ENCODE results near the gene MYLK3.
"Not testable (repeated sequence)": the region's sequence is repeated elsewhere in the genome, so short reads cannot be mapped to it uniquely, and the experiment has no call there.

Gene MYLK3

DNA sequence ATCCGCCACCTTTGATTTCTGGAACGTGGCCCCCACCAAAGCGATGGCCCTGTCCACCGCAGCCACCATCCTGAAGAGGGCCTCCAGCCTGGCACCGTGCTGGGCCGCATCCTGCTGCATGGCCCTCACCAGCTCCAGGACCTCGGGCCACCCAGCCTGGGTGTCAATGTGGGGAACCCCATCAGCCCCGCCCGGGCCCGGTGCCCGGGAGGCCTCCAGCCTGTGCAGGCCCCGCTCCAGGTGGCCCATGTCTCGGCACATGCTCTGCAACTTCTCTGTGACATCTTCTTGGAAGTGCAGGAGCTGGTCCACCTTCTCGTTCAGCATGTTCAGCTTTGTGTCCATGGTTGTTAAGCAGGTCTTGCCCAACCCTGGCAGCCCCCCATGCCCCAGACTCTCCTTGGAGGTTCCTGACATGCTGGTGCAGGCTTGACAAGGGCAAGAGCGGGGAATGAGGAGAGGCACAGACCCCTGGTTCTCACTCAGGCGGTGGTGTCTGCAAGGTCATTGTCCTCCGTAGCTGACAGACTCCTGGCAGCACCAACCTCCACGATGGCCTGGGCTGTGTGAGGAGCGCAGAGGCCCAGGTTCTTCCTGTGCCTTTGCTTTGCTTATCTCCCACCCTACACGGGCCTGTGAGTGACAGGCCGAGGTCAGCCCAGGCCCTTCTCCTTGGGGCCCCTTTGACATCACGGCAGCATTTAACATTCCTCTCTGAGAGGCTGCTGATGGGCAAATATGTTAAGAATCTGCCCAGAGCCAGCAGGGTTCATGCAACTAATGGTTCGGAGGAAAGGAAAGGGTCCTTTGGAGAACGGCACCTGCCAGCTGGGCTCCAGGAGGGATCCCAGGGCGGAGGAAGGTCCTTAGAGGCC is at the start of gene MYLK3:
TSS of gene MYLK3 (minus strand) at position 568 of the 875 bp plus-strand sequence. CDS start at position 417, 151 bp downstream.
- DNase-seq (ENCODE audit: low read depth): peak; percentile 42

DNA sequence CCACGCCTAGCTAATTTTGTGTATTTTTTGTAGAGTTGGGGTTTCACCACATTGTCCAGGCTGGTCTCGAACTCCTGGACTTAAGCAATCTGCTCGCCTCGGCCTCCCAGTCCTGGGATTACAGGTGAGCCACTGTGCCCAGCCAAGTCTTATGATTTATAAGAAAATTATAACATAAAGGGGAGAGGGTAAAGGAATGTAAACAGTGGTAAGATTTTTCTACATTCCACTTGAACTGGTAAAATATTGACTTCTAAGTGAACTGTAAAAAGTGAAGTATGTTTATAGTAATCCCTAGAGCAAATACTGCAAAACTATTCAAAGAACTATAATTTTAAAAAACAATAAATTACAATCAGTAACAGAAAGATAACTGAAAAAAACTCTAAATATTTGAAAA is 49.4 kb upstream of the MYLK3 start:
- DNase-seq (ENCODE audit: low read depth): no peak

GRCh38 chr16:46796764-46797269 is 48.7 kb upstream of the MYLK3 start:
- DNase-seq (ENCODE audit: low read depth): no peak

GRCh38 chr16:46793841-46794240 is 45.7 kb upstream of the MYLK3 start:
- no peak for DNase-seq (ENCODE audit: low read depth)

- DNase-seq (ENCODE audit: low read depth): no peak
Measured at GRCh38 chr16:46790599-46791270, 42.6 kb upstream of the MYLK3 start.

DNA sequence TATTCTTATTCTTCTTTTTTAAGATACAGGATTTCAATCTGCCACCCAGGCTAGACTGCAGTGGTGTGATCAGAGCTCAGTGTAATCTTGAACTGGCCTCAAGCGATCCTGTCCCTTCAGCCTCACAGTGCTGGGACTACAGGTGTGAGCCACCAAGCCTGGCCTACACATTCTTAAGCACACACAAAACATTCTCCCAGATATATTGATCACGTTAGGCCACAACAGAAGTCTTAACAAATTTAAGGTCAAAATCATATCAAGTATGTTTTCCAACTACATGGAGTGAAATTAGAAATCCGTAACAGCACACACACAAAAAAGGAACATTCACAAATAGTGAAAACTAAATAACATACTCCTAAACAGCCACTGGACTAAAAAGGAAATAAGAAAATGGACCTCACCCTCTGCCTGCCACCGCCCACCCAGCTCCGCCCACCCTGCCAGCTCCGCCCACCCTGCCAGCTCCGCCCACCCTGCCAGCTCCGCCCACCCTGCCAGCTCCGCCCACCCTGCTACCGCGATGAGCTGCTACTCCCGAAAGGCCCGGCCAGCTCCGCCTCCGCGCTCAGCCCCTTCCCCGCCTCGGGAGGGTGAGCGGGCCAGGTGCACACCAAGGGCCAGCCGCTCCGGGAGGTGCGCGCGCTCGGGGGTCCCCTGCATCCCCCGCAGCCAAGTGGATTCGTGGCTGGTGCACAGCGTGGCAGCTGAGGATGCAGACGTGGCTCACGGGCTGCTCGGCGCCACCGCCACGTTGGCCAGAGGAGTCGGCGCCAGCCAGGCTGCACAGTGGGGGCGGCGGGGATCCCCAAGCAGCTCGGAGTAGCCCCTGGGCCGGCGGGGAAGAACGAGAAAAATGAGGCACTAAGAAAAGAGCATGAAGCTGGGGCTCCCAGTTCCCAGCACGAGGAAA is 41.6 kb upstream of the MYLK3 start:
- DNase-seq (ENCODE audit: low read depth): peak; percentile 66

- no peak for DNase-seq (ENCODE audit: low read depth)
Measured at GRCh38 chr16:46788891-46789474, 40.8 kb upstream of the MYLK3 start.

GRCh38 chr16:46787909-46788308 is 39.8 kb upstream of the MYLK3 start:
- no peak for DNase-seq (ENCODE audit: low read depth)

DNA sequence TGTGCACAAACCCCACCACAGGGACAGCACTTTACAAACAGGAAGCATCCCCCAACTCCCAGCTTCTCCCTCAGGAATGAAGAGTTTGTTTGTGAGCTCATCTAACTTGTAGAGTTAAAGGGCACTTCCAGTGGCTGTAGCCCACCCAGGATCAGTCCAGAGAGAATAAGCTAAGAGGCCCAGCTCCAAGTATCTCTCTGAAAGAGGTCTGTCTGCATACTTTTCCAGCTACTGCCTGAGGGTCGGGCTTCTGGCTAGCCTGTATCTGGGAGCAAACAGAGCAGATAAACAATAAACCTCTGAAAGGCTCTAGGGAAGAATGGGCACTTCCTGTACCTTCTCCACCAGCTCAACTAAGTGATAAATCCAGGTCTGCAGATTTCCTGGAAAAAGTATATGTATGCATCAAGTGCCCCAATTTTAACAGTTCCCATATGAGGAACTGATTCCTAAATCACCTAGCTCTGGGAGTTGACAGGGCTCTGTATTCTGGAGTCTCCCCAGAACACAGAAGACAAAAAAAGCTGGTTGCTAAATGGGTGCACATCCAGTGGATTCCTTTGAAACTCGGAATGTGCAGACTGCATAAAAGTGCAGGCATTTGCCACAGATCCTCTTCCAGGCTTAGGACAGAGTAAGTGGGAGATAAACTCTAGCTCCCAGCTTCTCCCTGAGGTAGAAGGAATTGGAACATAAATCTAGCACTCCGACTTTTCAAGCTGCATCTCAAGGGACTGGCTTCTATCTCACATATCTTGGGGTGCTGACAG is 37.1 kb upstream of the MYLK3 start:
- DNase-seq (ENCODE audit: low read depth): no peak

- DNase-seq (ENCODE audit: low read depth): not testable (repeated sequence)
Measured at GRCh38 chr16:46784569-46784968, 36.4 kb upstream of the MYLK3 start.

- peak; percentile 36 for DNase-seq (ENCODE audit: low read depth)
Measured at GRCh38 chr16:46783800-46784199, 35.7 kb upstream of the MYLK3 start.

- DNase-seq (ENCODE audit: low read depth): no peak
Measured at GRCh38 chr16:46782320-46782719, 34.2 kb upstream of the MYLK3 start.

GRCh38 chr16:46777804-46778203 is 29.7 kb upstream of the MYLK3 start:
- DNase-seq (ENCODE audit: low read depth): no peak

GRCh38 chr16:46775214-46775613 is 27.1 kb upstream of the MYLK3 start:
- DNase-seq (ENCODE audit: low read depth): no peak

- DNase-seq (ENCODE audit: low read depth): no peak
Measured at GRCh38 chr16:46774743-46775177, 26.6 kb upstream of the MYLK3 start.

- no peak for DNase-seq (ENCODE audit: low read depth)
Measured at GRCh38 chr16:46772463-46772862, 24.3 kb upstream of the MYLK3 start.

GRCh38 chr16:46768809-46769208 is 20.7 kb upstream of the MYLK3 start:
- no peak for DNase-seq (ENCODE audit: low read depth)

DNA sequence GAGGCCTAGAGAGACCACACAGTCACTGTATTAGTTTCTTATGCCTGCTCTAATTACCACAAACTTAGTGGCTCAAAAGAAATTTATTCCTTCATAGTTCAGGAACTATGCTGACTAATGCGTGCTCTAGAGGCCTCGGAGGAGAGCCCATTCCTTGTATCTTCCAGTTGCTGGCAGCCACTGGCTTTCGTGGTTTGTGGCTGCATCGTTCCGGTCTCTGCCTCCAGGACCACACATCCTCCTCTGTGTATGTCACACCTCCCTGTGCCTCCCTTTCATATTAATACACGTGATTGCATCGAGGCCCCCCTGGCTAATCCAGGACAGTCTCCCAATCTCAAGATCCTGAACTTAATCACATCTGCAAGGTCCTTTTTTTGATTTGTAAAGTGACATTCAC is 16.9 kb upstream of the MYLK3 start:
- peak; percentile 63 for DNase-seq (ENCODE audit: low read depth)

DNA sequence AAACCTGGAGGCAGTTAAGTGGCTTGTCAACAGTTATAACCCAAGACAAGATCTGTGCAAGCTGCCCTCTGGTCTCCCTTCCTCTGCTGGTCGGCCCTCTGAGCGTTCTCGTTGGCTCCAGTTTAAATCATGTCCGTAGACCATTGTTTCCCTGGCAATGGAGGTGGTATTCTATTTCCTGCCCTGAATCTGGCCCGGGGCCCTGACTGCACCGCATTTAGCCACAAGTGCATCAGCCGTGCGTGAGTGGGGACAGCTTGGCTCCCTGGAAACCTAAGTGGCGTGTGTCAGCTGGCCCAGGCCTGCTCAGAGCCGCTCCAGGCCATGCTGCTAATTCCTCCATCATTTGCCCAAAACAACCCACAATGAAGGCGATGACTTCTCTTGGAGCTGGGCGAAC is 15.0 kb upstream of the MYLK3 start:
- DNase-seq (ENCODE audit: low read depth): no peak

- no peak for DNase-seq (ENCODE audit: low read depth)
Measured at GRCh38 chr16:46762583-46762982, 14.4 kb upstream of the MYLK3 start.

- no peak for DNase-seq (ENCODE audit: low read depth)
Measured at GRCh38 chr16:46759309-46759708, 11.2 kb upstream of the MYLK3 start.

Measured in EH (cell line).